ENCODE measurements around the gene PTPN9. TPM values are rescaled to one million over a fixed set of nuclear protein-coding genes. Genes with fewer than 3 reads are reported as not detected.

Gene PTPN9
- total RNA-seq, 2 donors from 2014 or later, result 19.6 to 20.9 TPM

- ATAC-seq (ENCODE audit: insufficient number of reproducible peaks, low FRiP score, low read depth) (no peak), DNase-seq (ENCODE audit: low spot score) (no peak)
- peaks cover 15% of the 10 kb centered on the region for H3K36me3 ChIP-seq
- TF ChIP-seq CTCF (IDR thresholded peaks at IDR 0.05), result no peak
- H3K9me3 ChIP-seq, result no peaks in the 10 kb centered on the region
- peaks cover 0 to 8% of the 10 kb centered on the region in 2 donors for H3K4me1 ChIP-seq (ENCODE audit: control insufficient read depth in 1 of 2, low read depth in 2 of 2)
- H3K27ac ChIP-seq, result no peak overlapping the region
- H3K4me3 ChIP-seq, result no peak overlapping the region
- H3K27me3 ChIP-seq (replicated peaks; ENCODE audit: insufficient read depth), result no peaks in the 10 kb centered on the region
These were observed 147.8 kb downstream of the PTPN9 start for GRCh38 chr15:75431270-75431669.

DNA sequence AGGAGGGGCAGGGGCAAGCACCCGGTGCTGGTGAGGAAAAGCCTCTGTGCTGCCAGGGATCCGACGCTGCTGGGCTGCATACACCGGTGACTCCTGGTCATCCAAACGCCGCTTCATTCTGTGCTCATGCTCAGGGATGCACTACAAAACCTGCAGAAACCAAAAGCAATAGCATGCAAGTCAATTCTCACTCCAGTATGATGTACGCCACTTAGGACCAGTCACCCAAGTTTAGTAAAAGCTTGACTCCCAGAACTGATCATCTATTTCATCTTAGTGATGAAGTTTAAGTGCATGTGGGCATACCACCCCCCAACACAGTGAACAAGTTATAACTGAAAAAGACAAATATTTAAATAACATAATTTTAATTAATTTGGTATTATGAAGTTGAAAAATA, 148.9 kb downstream of the PTPN9 start:
- no peak for ATAC-seq (ENCODE audit: insufficient number of reproducible peaks, low FRiP score, low read depth)
- Histone ChIP-seq H3K4me3 (no peak overlapping the region), H3K27ac (no peak overlapping the region), H3K27me3 (replicated peaks; ENCODE audit: insufficient read depth) (no peaks in the 10 kb centered on the region), H3K4me1 (ENCODE audit: control insufficient read depth in 1 of 2, low read depth in 2 of 2) (peaks cover 0 to 8% of the 10 kb centered on the region in 2 donors), H3K36me3 (peaks cover 15% of the 10 kb centered on the region), H3K9me3 (no peaks in the 10 kb centered on the region)
- DNase-seq (ENCODE audit: low spot score), result no peak
- no peak for TF ChIP-seq CTCF (IDR thresholded peaks at IDR 0.05)

DNA sequence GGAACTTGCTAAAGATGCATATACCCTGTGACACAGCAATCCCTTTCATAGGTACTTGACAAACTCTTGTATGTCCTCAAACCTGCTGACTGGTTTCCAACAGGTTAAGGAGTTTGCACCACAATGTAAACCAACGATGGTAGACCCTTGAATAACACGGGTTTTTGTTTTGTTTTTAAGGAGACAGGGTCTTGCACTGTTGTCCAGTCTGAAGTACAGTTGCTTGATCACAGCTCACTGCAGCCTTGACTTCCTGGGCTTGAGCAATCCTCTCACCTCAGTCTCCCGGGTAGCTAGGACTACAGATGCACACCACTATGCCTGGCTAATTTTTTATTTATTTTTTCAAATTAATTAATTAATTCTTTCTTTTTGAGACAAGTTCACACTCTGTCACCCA, 151.0 kb downstream of the PTPN9 start:
- H3K9me3 ChIP-seq, result no peaks in the 10 kb centered on the region
- no peaks in the 10 kb centered on the region for H3K27me3 ChIP-seq (replicated peaks; ENCODE audit: insufficient read depth)
- no peak overlapping the region for H3K4me3 ChIP-seq
- DNase-seq (ENCODE audit: low spot score), result no peak
- no peak for ATAC-seq (ENCODE audit: insufficient number of reproducible peaks, low FRiP score, low read depth)
- no peak for TF ChIP-seq CTCF (IDR thresholded peaks at IDR 0.05)
- peaks cover 0 to 8% of the 10 kb centered on the region in 2 donors for H3K4me1 ChIP-seq (ENCODE audit: control insufficient read depth in 1 of 2, low read depth in 2 of 2)
- H3K27ac ChIP-seq, result no peak overlapping the region
- peaks cover 15% of the 10 kb centered on the region for H3K36me3 ChIP-seq

DNA sequence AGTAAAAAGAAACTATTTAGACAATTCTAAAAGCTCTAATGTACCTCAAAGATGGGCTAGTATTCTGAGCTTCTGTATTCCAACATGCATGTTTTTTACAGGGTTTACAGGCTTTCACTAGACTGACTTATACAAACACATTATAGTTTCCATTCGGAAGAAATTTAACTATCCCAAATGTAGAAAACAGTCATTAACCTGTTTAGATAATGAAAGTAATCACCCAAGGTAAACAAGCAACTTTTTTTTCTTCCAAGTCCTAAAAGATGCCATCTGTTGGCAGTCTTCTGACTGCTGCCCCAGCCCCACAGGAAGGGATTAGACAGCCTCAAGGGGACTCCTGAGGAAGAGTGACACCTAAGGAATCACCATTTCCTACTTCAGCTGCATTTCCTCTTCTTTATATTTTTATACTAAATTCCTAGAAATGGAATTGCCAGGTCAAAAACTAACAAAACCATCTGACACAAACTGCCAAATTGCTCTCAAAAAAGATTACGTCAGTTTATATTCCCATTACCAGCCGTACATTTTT, 153.1 kb downstream of the PTPN9 start:
- Histone ChIP-seq H3K27ac (no peak overlapping the region), H3K27me3 (replicated peaks; ENCODE audit: insufficient read depth) (no peaks in the 10 kb centered on the region), H3K36me3 (peaks cover 30% of the 10 kb centered on the region), H3K4me3 (no peak overlapping the region), H3K4me1 (ENCODE audit: control insufficient read depth in 1 of 2, low read depth in 2 of 2) (no peaks in the 10 kb centered on the region), H3K9me3 (no peaks in the 10 kb centered on the region)
- ATAC-seq (ENCODE audit: insufficient number of reproducible peaks, low FRiP score, low read depth), result no peak
- no peak for TF ChIP-seq CTCF (IDR thresholded peaks at IDR 0.05)
- DNase-seq (ENCODE audit: low spot score), result no peak

DNA sequence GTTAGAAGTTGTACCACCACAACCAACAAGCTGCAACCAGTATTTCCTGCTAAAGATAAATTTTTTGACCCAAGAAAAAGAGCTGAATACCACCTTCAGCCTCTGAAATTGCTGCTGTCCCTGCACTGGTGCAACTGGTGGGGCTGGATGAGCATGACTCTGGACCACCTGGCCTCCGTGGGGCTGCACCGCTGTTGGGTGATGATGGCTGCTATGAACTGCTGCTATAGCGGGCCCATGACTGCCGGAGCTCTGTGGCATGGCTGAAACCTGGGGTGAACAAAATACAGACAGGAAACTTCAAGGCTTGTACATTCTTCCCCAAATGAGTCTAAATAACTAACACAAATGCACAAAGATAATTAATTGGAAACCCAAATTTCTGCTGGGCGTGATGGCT, 156.6 kb downstream of the PTPN9 start:
- no peaks in the 10 kb centered on the region for H3K9me3 ChIP-seq
- no peak for DNase-seq (ENCODE audit: low spot score)
- peaks cover 22% of the 10 kb centered on the region for H3K36me3 ChIP-seq
- no peak overlapping the region for H3K4me3 ChIP-seq
- no peak for TF ChIP-seq CTCF (IDR thresholded peaks at IDR 0.05)
- no peak overlapping the region for H3K27ac ChIP-seq
- no peaks in the 10 kb centered on the region for H3K4me1 ChIP-seq (ENCODE audit: control insufficient read depth in 1 of 2, low read depth in 2 of 2)
- no peaks in the 10 kb centered on the region for H3K27me3 ChIP-seq (replicated peaks; ENCODE audit: insufficient read depth)
- ATAC-seq (ENCODE audit: insufficient number of reproducible peaks, low FRiP score, low read depth), result no peak

Measured in thoracic aorta (tissue), 2 donors.